Esophagus mucosa (tissue), 1 donor: ENCODE measurements around the gene ARL8A. TPM values are rescaled to one million over a fixed set of nuclear protein-coding genes. Genes with fewer than 3 reads are reported as not detected.
"Not testable (repeated sequence)": the region's sequence is repeated elsewhere in the genome, so short reads cannot be mapped to it uniquely, and the experiment has no call there.

Source experiments
- ATAC-seq: fragments of 200-7000 bp; cut with Tn5 transposase; one replicate; pipeline ENCODE4 v1.9.1; 2020
- total RNA-seq: library from RNA; stranded (reverse); gene quantifications from one replicate; pipeline ENCODE4 v1.2.4, GENCODE V29; 2023
- donor health status: DM: yes; HTN: yes; CAD: no.

ARL8A gene
- 38.3 TPM for total RNA-seq

DNA sequence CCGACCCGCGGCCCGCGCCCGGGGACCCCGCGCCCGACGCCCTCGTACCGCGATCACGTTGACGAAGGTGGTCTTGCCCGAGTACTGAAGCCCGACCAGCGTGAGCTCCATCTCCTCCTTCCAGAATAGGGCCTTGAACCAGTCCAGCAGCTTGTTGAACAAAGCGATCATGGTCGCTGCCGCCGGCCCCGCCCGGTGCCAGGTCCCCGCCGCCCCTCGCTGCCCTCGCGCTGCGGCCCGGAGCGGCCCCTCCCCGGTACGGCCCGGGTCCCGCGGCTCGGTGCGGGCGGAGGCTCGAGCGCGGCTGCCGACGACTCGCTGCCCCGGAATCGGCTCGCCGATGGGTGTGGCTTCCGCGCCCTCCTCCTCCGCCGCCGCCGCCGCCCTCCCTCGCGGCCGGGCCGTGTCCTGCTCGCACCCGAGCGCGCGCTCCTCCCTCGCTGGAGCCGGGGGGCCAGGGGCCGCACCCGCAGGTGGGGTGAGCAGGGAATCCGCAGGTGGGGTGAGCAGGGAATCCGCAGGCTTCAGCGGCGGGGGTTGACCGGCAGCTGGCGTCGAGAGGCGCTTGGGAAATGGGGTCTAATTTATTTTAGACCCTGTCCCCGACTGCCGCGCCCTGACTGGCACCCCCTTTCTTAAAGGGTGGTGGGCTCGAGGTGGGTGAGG, at the start of gene ARL8A:
Gene ARL8A (minus strand): TSS at position 336 of the 666 bp plus-strand sequence. CDS start 165 bp downstream, at position 171.
- ATAC-seq, result peak; percentile 69

- no peak for ATAC-seq
These were observed 49.8 kb upstream of the ARL8A start for GRCh38 chr1:202194328-202194648.

GRCh38 chr1:202193614-202194327, 49.2 kb upstream of the ARL8A start, which contains the start of gene LGR6:
Gene LGR6 (plus strand): TSS chr1:202193799. CDS start chr1:202193990, 191 bp downstream.
- peak; percentile 21 for ATAC-seq

- ATAC-seq, result peak; percentile 50
These were observed 48.5 kb upstream of the ARL8A start for GRCh38 chr1:202192770-202193613.

DNA sequence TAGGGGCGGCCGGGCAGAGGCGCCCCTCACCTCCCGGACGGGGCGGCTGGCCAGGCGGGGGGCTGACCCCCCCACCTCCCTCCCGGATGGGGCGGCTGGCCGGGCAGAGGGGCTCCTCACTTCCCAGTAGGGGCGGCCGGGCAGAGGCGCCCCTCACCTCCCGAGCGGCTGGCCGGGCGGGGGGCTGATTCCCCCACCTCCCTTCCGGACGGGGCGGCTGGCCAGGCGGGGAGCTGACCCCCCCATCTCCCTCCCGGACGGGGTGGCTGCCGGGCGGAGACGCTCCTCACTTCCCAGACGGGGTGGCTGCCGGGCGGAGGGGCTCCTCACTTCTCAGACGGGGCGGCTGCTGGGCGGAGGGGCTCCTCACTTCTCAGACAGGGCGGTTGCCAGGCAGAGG, 46.9 kb upstream of the ARL8A start:
- not testable (repeated sequence) for ATAC-seq

DNA sequence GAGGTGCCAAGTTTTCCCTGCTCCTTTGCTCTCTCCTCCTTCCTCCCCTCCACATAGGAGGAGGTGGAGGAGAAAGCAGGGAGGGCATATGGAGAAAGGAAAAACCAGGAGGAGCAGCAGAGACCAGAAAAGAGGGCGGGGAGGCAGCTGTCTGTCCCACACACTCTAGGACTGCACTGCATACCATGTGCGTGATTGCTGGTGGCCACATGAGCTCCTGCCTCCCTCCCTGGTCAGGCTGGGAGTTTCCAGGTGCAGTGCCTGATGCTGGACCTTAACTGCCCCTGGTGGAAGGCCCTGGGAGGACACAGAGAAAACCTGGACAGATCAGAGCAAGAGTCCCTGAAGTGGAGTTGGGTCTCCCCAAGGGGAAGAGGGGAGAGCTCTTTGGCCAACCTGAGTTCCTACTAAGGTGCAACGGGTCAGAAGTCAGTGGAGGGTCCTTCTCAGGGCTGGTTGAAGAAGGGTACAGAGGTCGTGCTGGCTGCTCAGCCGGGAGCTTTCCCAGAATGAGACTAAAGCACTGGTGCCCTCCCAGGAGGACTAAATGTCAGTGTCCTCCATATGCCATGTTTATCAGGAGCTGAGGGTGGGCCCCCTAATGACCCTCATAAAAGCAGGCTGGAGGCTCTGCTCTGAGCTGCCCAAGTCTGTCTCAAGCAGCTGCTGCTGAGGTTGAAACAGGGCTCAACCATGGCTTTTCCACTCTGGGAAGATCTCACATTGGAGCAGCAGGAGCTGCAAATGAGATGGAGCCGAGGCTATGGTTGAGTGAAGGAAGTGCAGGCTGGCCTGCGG, 45.6 kb upstream of the ARL8A start:
- no peak for ATAC-seq

GRCh38 chr1:202189001-202189790, 44.7 kb upstream of the ARL8A start:
- peak; percentile 58 for ATAC-seq

- ATAC-seq, result no peak
These were observed 43.3 kb upstream of the ARL8A start for GRCh38 chr1:202187697-202188407.

GRCh38 chr1:202187041-202187671, 42.6 kb upstream of the ARL8A start:
- ATAC-seq, result no peak

DNA sequence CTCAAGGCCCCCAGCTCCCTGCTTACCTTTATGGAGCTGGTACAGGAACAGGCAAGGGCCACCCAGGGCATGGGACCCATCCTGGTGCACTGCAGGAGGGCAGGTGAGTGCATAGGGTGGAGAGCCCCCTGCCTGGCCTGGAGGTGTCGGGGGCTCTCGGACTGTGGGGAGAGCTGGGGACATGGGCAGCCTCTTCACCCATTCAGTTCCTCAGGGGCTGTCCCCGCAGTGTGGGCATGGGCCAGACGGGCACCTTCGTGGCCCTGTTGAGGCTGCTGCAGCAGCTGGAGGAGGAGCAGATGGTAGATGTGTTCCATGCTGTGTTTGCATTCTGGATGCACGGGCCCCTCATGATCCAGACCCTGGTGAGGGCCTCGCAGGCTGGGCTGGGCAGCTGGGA, 41.8 kb upstream of the ARL8A start:
- no peak for ATAC-seq

GRCh38 chr1:202184750-202185460, 40.4 kb upstream of the ARL8A start:
- peak; percentile 72 for ATAC-seq

DNA sequence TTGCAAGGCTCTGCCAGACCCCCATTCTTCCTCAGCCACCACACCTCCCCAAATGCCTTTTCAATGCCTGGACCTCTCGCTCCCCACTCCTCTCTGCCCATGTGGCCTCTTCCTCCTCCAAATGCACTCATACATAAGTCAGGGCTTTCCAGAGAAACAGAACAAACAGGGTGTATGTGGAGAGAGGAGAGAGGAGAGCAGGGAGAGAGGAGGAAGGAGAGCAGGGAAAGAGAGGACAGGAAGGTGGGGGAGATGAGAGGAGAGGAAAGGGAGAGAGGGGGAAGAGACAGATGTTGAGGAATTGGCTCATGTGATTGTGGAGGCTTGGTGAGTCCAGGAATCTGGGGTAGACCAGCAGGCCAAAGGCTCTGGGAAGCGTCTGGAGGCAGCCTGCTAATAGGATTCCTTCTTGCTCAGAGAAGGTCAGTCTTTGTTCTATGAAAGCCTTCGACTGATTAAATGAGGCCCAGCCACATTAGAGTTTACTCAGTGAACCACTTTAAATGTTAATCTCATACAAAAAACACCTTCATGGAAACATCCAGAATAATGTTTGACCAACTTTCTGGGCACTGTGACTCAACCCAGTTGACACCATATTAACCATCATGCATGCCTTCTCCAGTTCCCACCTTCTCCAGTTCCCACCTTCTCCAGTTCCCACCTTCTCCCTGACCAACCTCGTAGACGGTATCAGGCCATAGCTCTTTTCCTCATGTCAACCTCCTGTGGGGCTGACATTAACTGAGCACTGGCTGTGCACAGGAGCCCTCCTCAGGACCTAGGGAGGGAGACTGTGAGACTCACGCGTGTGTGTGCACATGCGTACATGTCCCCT, 37.7 kb upstream of the ARL8A start:
- no peak for ATAC-seq

- ATAC-seq, result no peak
These were observed 37.0 kb upstream of the ARL8A start for GRCh38 chr1:202181586-202181985.

GRCh38 chr1:202180751-202181139, 36.2 kb upstream of the ARL8A start:
- not testable (repeated sequence) for ATAC-seq

GRCh38 chr1:202179828-202180750, 35.6 kb upstream of the ARL8A start:
- ATAC-seq, result no peak

- ATAC-seq, result peak; percentile 14
These were observed 32.7 kb upstream of the ARL8A start for GRCh38 chr1:202176949-202177927.
